ENCODE measurements around the gene MUC5AC. TPM values are rescaled to one million over a fixed set of nuclear protein-coding genes. Genes with fewer than 3 reads are reported as not detected.

The MUC5AC gene
- total RNA-seq, 2 experiments from 2014 or later, result not detected

GRCh38 chr11:1219446-1219833 is 61.7 kb downstream of the MUC5AC start:
- DNase-seq (no peak), ATAC-seq (no peak)
- no peaks in the 10 kb centered on the region for H3K36me3 Mint-ChIP-seq (ENCODE audit: low read depth)
- ChIA-PET POLR2A (no interaction called here), CTCF (no interaction called here)
- TF ChIP-seq CTCF (IDR thresholded peaks at IDR 0.05), result no peak
- no peak overlapping the region for H3K27ac Mint-ChIP-seq
- no peaks in the 10 kb centered on the region for H3K4me1 Mint-ChIP-seq (ENCODE audit: low read depth)
- intact Hi-C loops (cut with micrococcal nuclease), result no loop called here
- H3K9me3 Mint-ChIP-seq, result no peaks in the 10 kb centered on the region
- H3K27me3 Mint-ChIP-seq, result peaks cover 7% of the 10 kb centered on the region
- H3K4me3 Mint-ChIP-seq, result no peak overlapping the region

- Mint-ChIP-seq H3K36me3 (ENCODE audit: low read depth) (no peaks in the 10 kb centered on the region), H3K27me3 (peaks cover 7% of the 10 kb centered on the region), H3K4me1 (ENCODE audit: low read depth) (no peaks in the 10 kb centered on the region), H3K27ac (no peak overlapping the region), H3K4me3 (no peak overlapping the region), H3K9me3 (no peaks in the 10 kb centered on the region)
- intact Hi-C loops (cut with micrococcal nuclease), result no loop called here
- ChIA-PET POLR2A (no interaction called here), CTCF (no interaction called here)
- DNase-seq (no peak), ATAC-seq (no peak)
- TF ChIP-seq CTCF (IDR thresholded peaks at IDR 0.05), result no peak
Measured at GRCh38 chr11:1219834-1220815, 62.4 kb downstream of the MUC5AC start.

GRCh38 chr11:1220941-1221721 is 63.4 kb downstream of the MUC5AC start:
- H3K36me3 Mint-ChIP-seq (ENCODE audit: low read depth), result no peaks in the 10 kb centered on the region
- ATAC-seq (no peak), DNase-seq (no peak)
- peaks cover 6% of the 10 kb centered on the region for H3K27me3 Mint-ChIP-seq
- no peaks in the 10 kb centered on the region for H3K9me3 Mint-ChIP-seq
- no peak overlapping the region for H3K4me3 Mint-ChIP-seq
- TF ChIP-seq CTCF (IDR thresholded peaks at IDR 0.05), result no peak
- H3K27ac Mint-ChIP-seq, result no peak overlapping the region
- ChIA-PET CTCF (no interaction called here), POLR2A (no interaction called here)
- intact Hi-C loops (cut with micrococcal nuclease), result no loop called here
- no peaks in the 10 kb centered on the region for H3K4me1 Mint-ChIP-seq (ENCODE audit: low read depth)

GRCh38 chr11:1221848-1222311 is 64.1 kb downstream of the MUC5AC start:
- no peak for TF ChIP-seq CTCF (IDR thresholded peaks at IDR 0.05)
- no peak overlapping the region for H3K4me3 Mint-ChIP-seq
- ATAC-seq (no peak), DNase-seq (no peak)
- H3K36me3 Mint-ChIP-seq (ENCODE audit: low read depth), result no peaks in the 10 kb centered on the region
- ChIA-PET POLR2A (no interaction called here), CTCF (interaction anchor here (1.0 kb wide), 1 partner anchor 19 kb away, joined by 3 read pairs; no protein-coding TSS in a partner anchor)
- H3K9me3 Mint-ChIP-seq, result no peaks in the 10 kb centered on the region
- H3K27ac Mint-ChIP-seq, result no peak overlapping the region
- H3K4me1 Mint-ChIP-seq (ENCODE audit: low read depth), result no peaks in the 10 kb centered on the region
- intact Hi-C loops (cut with micrococcal nuclease), result no loop called here
- H3K27me3 Mint-ChIP-seq, result peaks cover 6% of the 10 kb centered on the region

Data from activated CD8-positive, alpha-beta T cell treated with anti-CD3 and anti-CD28 coated beads for 36 hours (primary cell).